ENCODE measurements around the gene SGIP1. TPM values are rescaled to one million over a fixed set of nuclear protein-coding genes. Genes with fewer than 3 reads are reported as not detected.

SGIP1 gene
- polyA plus RNA-seq, 3 donors, result not detected

DNA sequence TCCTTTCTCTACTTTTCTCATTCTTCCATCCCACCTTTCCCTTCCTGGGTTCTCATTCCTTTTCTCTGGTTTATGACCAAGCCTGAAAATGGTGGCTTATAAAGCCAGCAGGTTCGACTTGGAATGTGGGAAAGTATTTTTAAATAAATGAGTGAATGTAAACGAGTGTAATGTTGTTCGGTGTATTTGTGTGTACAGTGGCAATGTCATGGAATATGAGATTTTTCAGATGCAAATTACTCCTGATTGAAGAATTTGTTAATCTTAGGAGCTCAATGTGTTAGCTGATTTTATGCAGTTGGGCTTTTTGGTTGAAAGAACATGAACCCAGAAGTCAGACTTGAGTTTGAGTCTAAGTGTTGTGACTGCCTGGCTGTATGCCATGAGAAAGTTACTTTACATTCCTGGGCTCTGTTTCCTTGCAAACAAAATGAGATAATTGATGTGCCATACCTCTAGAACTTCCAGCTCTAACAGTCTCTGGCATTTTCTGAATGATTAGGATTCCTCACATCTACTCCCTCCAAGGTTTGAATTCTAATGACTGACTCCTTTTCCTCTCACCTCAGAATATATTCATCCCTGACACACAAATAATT is 6.6 kb downstream of the SGIP1 start:
- H3K4me2 ChIP-seq (replicated peaks; ENCODE audit: extremely low read depth, low read length, poor library complexity, severe bottlenecking), result no peak overlapping the region
- no peak overlapping the region for H3K4me3 Mint-ChIP-seq
- intact Hi-C loops (cut with micrococcal nuclease), result no loop called here
- H3K4me3 ChIP-seq (replicated peaks in 1 of 3; ENCODE audit: low read depth in 2 of 3, low read length in 3 of 3), result no peak overlapping the region
- no peaks in the 10 kb centered on the region for H3K4me1 ChIP-seq (ENCODE audit: control insufficient read depth in 1 of 2, insufficient read depth in 2 of 2, low read length in 2 of 2)
- no peaks in the 10 kb centered on the region for H3K36me3 Mint-ChIP-seq
- H3K36me3 ChIP-seq (replicated peaks in 1 of 2; ENCODE audit: control insufficient read depth in 1 of 2, insufficient read depth in 2 of 2, low read length in 2 of 2), result no peaks in the 10 kb centered on the region
- H3K27ac Mint-ChIP-seq, result no peak overlapping the region
- no peaks in the 10 kb centered on the region for H3K4me1 Mint-ChIP-seq
- H3K27me3 Mint-ChIP-seq (ENCODE audit: low read depth in 3 of 3), result no peaks in the 10 kb centered on the region
- 94% methylated on average over 2 of the region's 3 CpGs for WGBS (ENCODE audit: insufficient coverage)
- H3K9me3 Mint-ChIP-seq, result no peaks in the 10 kb centered on the region
- no peaks in the 10 kb centered on the region for H4K20me1 ChIP-seq (ENCODE audit: insufficient read depth, low read length)
- H3K27me3 ChIP-seq (ENCODE audit: control insufficient read depth in 2 of 2, insufficient read depth in 2 of 2, low read length in 2 of 2), result no peaks in the 10 kb centered on the region
- no peak for DNase-seq
- no peak overlapping the region for H3K9ac ChIP-seq (ENCODE audit: insufficient read depth, low read length, poor library complexity, severe bottlenecking)
- no peak overlapping the region for H3K27ac ChIP-seq (ENCODE audit: low read depth in 1 of 2, low read length in 2 of 2)
- no peaks in the 10 kb centered on the region for H3K79me2 ChIP-seq (ENCODE audit: insufficient read depth, low read length)
- no peaks in the 10 kb centered on the region for H3K9me3 ChIP-seq (replicated peaks in 1 of 2; ENCODE audit: control insufficient read depth in 1 of 2, insufficient read depth in 1 of 2, low read length in 2 of 2)
- TF ChIP-seq, protein P1, sequence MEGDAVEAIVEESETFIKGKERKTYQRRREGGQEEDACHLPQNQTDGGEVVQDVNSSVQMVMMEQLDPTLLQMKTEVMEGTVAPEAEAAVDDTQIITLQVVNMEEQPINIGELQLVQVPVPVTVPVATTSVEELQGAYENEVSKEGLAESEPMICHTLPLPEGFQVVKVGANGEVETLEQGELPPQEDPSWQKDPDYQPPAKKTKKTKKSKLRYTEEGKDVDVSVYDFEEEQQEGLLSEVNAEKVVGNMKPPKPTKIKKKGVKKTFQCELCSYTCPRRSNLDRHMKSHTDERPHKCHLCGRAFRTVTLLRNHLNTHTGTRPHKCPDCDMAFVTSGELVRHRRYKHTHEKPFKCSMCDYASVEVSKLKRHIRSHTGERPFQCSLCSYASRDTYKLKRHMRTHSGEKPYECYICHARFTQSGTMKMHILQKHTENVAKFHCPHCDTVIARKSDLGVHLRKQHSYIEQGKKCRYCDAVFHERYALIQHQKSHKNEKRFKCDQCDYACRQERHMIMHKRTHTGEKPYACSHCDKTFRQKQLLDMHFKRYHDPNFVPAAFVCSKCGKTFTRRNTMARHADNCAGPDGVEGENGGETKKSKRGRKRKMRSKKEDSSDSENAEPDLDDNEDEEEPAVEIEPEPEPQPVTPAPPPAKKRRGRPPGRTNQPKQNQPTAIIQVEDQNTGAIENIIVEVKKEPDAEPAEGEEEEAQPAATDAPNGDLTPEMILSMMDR (IDR thresholded peaks at IDR 0.05), result no peak
- H2AFZ ChIP-seq (ENCODE audit: insufficient read depth, low read depth, low read length, poor library complexity, severe bottlenecking), result no peak overlapping the region

DNA sequence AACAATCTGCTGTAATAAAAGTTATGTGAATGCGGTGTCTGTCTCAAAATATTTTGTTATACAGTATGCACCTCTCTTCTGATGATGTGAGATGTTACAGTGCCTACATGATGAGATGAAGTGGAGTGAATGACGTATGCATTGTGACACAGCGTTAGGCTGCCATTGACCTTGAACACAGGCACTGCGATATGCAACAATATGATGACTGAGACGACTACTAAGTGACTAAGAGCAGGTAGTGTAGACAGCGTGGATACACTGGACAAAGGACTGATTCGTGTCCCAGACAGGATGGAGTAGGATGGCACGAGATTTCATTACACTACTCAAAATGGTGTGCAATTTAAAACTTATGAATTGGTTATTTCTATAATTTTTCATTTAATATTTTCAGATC is 8.4 kb downstream of the SGIP1 start:
- WGBS (ENCODE audit: insufficient coverage), result 93% methylated on average over 5 of the region's 8 CpGs
- H3K9me3 Mint-ChIP-seq, result no peaks in the 10 kb centered on the region
- H3K27ac ChIP-seq (ENCODE audit: low read depth in 1 of 2, low read length in 2 of 2), result no peak overlapping the region
- H3K79me2 ChIP-seq (ENCODE audit: insufficient read depth, low read length), result no peaks in the 10 kb centered on the region
- no peak overlapping the region for H3K27ac Mint-ChIP-seq
- no peaks in the 10 kb centered on the region for H3K36me3 ChIP-seq (replicated peaks in 1 of 2; ENCODE audit: control insufficient read depth in 1 of 2, insufficient read depth in 2 of 2, low read length in 2 of 2)
- H4K20me1 ChIP-seq (ENCODE audit: insufficient read depth, low read length), result no peaks in the 10 kb centered on the region
- TF ChIP-seq, protein P1 (IDR thresholded peaks at IDR 0.05), result no peak
- no peaks in the 10 kb centered on the region for H3K4me1 Mint-ChIP-seq
- no peak overlapping the region for H3K4me2 ChIP-seq (replicated peaks; ENCODE audit: extremely low read depth, low read length, poor library complexity, severe bottlenecking)
- no peak overlapping the region for H3K4me3 ChIP-seq (replicated peaks in 1 of 3; ENCODE audit: low read depth in 2 of 3, low read length in 3 of 3)
- H3K9me3 ChIP-seq (replicated peaks in 1 of 2; ENCODE audit: control insufficient read depth in 1 of 2, insufficient read depth in 1 of 2, low read length in 2 of 2), result no peaks in the 10 kb centered on the region
- no peaks in the 10 kb centered on the region for H3K36me3 Mint-ChIP-seq
- H2AFZ ChIP-seq (ENCODE audit: insufficient read depth, low read depth, low read length, poor library complexity, severe bottlenecking), result no peak overlapping the region
- intact Hi-C loops (cut with micrococcal nuclease), result no loop called here
- no peak overlapping the region for H3K4me3 Mint-ChIP-seq
- DNase-seq, result no peak
- no peaks in the 10 kb centered on the region for H3K4me1 ChIP-seq (ENCODE audit: control insufficient read depth in 1 of 2, insufficient read depth in 2 of 2, low read length in 2 of 2)
- H3K27me3 ChIP-seq (ENCODE audit: control insufficient read depth in 2 of 2, insufficient read depth in 2 of 2, low read length in 2 of 2), result no peaks in the 10 kb centered on the region
- no peaks in the 10 kb centered on the region for H3K27me3 Mint-ChIP-seq (ENCODE audit: low read depth in 3 of 3)
- H3K9ac ChIP-seq (ENCODE audit: insufficient read depth, low read length, poor library complexity, severe bottlenecking), result no peak overlapping the region

Data from CD14-positive monocyte (primary cell).